Hematopoietic multipotent progenitor cell treated with erythropoietin and hydrocortisone succinate and interleukin-3 and kit ligand, for 4 days (in vitro differentiated cells): ENCODE measurements around the gene EIF5A.

Experiments used
- DNase-seq: peaks from one replicate; pipeline ENCODE4 v3.0.0-alpha.2; 2015

Gene EIF5A

GRCh38 chr17:7306911-7307685 is at the start of gene EIF5A:
Gene EIF5A (plus strand): TSS chr17:7307628. CDS start chr17:7309636, 2,008 bp downstream.
- DNase-seq, result peak; percentile 100

GRCh38 chr17:7258731-7259554 is 48.5 kb upstream of the EIF5A start:
- peak; percentile 65 for DNase-seq

DNA sequence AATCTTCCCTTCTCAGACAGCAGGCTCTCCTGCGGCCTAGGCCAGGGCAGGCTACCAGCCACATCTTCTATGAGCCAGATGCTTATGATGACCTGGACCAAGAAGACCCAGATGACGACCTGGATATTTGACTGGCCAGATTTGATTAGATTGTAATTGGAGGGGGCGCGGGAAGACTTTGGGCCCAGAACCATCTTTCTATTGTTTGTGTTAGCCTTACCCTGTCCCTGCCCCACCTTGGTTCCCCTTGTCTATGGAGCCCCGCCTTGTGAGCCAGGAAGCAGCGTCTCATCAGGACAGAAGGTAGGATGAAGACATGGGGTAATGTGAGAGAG is 47.9 kb upstream of the EIF5A start:
- DNase-seq, result no peak

DNA sequence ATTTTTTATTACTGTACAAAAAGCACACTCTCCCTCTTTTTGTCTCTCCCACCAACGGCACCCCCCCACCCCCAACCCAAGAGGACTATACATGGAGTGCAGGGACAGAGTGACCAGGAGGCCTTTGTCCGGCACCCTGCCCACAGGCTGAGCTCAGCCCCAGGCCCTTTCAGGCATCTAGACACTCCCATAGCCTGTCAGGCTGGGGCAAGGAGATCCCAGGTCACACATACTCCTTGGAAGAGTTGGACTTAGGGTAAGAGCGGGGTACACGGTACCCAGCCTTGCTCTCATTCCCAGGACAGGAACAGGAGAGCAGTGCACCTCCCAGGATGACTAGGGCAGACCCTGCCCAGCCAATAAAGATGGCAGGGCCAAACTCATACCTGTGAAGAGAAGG is 47.3 kb upstream of the EIF5A start:
- DNase-seq, result no peak

GRCh38 chr17:7260651-7261378 is 46.6 kb upstream of the EIF5A start:
- DNase-seq, result peak; percentile 77

GRCh38 chr17:7261379-7262191 is 45.8 kb upstream of the EIF5A start:
- DNase-seq, result peak; percentile 36

DNA sequence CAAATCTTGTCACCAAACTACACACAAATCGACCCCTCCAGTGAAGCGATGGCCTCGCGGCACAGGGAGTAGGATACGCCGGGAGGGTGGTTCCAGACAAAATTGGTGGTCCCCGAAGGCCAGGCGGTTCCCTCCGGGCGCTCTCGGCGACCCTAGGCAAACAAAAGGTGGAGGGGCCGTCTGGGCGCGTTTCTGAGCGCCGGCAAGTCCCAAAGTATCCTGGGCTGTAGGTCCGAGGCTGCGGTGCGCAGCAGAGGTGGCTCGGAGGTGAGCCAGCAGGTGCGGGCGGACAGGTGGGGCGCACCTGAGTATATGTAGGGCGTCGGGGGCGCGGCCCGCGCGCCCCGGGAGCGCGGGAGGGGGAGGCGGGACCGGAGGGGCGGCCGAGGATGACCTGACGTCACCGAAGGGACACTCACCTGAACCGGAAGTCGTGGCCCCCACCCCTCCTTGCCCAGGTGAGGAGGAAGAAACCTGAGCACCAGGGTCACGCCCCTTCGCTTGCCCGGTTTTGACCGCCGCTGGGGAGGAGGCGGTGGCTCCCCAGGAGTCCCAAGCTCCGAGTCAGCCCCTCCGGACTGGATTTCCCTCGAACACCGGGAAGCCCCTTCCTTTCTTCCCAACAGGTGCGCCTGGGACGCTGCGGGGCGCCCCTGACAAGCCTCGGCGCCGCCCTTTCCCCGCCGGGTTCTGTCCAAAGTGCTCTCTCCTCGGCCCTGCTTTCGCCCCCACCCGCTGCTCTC is 45.1 kb upstream of the EIF5A start, which contains the start of gene CLDN7:
Gene CLDN7, minus strand, starts transcription at position 287 of the 743 bp plus-strand sequence. CDS start 435 bp downstream, outside the sequence.
- no peak for DNase-seq

GRCh38 chr17:7262935-7263800 is 44.3 kb upstream of the EIF5A start:
- DNase-seq, result peak; percentile 51

DNA sequence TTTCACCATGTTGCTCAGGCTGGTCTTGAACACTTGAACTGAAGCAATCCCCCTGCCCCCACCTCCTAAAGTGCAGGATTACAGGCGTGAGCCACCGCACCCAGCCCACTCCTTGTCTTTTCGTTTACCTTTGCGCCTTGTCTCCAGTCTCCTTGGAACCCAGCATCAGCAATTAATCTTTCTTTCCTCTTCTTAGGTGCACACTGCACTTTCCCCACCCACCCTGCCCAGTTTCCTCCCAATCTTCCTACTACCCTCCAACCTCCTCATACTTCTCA is 43.7 kb upstream of the EIF5A start:
- DNase-seq, result no peak

DNA sequence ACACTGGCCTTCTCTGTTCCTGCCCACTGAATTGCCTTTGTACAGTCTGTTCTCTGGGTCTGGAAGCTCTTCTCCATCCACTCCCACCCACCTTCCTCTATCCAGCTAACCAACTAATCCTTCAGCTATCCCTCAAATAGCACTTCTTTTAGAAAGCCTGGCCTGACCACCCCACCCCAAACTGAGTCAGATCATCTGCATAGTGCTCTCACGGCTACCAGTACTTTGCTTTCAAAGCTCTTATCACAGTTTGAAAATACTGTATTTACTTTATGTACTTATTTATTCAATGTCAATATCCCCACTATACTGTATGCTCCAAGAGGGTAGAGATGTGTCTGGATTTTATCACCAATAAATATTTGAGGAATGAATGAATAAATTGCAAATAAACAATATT is 40.6 kb upstream of the EIF5A start:
- DNase-seq, result no peak

DNA sequence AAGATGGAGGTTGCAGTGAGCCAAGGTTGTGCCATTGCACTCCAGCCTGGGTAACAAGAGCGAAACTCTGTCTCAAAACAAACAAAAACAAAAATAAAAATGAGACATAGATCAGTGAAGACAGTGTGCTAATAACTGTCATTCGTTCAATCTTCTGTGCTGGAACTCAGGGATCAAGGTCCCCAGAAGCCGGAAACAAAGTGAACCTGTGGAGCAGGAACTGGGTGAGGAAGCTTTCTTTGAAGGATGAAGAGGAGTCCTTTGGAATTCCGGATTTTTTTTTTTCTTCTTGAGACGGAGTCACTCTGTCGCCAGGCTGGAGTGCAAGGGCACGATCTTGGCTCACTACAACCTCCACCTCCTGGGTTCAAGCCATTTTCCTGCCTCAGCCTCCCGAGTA is 28.0 kb upstream of the EIF5A start:
- no peak for DNase-seq

DNA sequence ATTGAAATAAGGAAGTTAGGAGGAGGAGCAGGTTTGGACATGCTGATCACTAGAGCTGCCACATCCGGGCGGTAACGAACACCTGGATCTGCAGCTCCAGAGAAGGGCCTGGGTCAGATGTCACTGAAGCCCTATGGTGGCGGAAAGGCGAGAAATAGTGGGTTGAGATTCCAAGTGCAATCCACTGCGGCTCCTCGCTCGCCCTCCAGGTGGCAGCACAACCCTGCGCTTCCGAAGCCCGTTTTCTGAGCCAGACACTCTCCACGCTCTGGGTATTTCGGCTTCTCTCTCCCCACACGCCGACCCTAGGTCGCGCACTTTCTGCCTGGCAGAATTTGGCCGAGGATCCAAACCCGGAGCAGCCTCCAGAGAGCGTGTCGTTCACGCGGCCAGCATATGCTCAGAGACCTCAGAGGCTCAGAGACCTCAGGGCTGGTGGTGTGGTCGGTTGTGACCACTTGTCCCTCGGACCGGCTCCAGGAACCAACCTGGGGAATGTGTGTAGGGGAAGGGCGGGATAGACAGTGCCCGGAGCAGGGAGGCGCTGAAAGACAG is 26.8 kb upstream of the EIF5A start:
- DNase-seq, result peak; percentile 95

DNA sequence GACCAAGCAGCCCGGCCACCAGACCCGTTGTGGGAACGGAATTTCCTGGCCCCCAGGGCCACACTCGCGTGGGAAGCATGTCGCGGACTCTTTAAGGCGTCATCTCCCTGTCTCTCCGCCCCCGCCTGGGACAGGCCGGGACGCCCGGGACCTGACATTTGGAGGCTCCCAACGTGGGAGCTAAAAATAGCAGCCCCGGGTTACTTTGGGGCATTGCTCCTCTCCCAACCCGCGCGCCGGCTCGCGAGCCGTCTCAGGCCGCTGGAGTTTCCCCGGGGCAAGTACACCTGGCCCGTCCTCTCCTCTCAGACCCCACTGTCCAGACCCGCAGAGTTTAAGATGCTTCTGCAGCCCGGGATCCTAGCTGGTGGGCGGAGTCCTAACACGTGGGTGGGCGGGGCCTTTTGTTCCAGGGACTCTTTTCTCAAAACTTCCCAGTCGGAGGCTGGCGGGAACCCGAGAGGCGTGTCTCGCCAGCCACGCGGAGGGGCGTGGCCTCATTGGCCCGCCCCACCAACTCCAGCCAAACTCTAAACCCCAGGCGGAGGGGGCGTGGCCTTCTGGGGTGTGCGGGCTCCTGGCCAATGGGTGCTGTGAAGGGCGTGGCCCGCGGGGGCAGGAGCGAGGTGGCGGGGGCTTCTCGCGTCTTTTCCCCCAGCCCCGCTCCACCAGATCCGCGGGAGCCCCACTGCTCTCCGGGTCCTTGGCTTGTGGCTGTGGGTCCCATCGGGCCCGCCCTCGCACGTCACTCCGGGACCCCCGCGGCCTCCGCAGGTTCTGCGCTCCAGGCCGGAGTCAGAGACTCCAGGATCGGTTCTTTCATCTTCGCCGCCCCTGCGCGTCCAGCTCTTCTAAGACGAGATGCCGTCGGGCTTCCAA is 26.1 kb upstream of the EIF5A start, which contains the start of gene SLC2A4:
Gene SLC2A4, plus strand, starts transcription at position 645 of the 879 bp plus-strand sequence. Its CDS starts 217 bp downstream, at position 862.
- peak; percentile 97 for DNase-seq

DNA sequence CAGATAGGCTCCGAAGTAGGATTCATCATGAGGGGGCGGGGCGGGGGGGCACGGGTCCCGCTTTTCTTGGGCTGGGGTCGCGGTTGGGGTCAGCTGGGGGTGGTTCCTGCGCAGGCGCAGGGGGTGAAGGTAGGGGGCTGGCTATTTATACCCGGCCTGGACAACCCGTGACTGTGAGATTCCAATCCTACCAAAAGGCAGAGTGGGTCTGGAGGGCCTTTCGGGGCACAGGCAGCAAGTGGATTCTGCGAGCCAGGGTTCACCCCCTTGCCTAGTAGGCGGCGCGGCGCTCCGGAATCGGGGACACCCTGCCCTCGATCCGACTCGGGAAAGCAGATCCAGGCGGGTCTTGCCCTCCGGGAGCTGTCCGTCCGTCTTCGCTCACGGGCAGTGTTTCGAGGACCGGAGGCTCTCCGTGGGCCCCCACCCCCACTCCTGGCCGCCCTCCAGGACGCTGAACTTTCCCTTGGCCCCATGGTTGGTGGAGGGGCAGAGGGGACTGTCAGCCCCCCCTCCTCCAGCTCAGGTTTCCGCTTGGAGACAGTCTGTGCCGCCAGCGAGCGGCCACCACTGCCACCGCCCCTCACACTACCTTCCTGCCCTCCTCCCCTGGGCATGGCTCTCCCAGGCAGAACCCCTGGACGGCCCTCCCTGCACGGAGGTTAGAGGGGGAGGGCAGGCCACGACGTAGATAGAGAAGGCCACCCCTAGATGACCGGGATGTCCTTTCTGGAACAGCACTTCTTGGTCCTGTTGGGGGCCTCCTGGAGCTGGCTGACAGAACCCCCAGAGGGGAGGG is 25.3 kb upstream of the EIF5A start:
- DNase-seq, result peak; percentile 48

- peak; percentile 82 for DNase-seq
Measured at GRCh38 chr17:7282752-7283321, 24.6 kb upstream of the EIF5A start.

DNA sequence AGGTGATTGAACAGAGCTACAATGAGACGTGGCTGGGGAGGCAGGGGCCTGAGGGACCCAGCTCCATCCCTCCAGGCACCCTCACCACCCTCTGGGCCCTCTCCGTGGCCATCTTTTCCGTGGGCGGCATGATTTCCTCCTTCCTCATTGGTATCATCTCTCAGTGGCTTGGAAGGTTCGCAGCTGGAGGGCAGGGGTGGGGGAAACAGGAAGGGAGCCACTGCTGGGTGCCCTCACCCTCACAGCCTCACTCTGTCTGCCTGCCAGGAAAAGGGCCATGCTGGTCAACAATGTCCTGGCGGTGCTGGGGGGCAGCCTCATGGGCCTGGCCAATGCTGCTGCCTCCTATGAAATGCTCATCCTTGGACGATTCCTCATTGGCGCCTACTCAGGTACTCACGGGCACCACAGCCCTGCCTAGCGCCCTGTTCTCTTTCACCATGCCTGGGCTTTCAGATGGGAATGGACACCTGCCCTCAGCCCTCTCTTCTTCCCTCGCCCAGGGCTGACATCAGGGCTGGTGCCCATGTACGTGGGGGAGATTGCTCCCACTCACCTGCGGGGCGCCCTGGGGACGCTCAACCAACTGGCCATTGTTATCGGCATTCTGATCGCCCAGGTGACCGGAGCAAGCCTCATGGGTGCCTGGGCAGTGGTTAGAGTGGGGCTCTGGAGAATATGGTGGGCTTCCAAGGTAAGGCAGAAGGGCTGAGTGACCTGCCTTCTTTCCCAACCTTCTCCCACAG is 23.8 kb upstream of the EIF5A start:
- DNase-seq, result no peak

GRCh38 chr17:7284911-7285310 is 22.5 kb upstream of the EIF5A start:
- DNase-seq, result no peak
